ENCODE measurements around the gene OGFOD1. TPM values are rescaled to one million over a fixed set of nuclear protein-coding genes. Genes with fewer than 3 reads are reported as not detected.

Gene OGFOD1
- total and polyA plus RNA-seq, 2 donors (not counting 3 experiments of a cell fraction or from before 2014, with no cell fraction given), result 26.6 to 54.8 TPM

DNA sequence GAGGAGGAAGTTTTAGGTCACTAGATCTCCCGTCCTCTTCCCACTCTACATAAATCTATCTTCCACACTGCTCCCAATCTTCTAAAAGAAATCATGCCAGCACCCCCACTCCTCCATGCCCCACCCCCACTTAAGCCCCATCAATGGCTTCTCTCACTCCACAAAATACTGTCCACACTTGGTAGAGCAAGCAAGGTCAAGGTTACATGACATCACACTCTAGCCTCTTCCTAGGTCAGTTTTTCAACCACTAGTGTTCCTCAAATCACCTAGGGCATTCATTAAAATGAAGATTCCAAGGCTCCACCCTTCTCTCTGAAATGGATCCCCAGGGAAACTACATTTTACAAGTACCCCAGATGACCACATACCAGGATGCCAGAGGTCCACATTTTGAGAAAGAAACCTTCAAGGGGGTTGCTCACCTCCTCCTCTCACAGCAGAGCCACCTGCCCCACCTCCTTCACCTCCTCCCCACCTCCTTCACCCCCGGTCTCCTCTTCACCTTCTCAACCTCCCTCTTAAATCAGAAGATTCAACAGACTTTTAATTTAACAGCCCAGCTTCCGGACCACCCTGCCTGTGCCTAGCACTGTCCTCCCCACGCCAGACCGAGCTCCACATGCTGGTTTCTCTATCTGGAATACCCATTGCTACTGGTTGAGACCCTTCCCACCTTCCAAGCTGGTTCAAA lies 29.2 kb upstream of the OGFOD1 start:
- TF ChIP-seq MYC (IDR thresholded peaks at IDR 0.05; ENCODE audit: low read depth, low read length) (no peak), EZH2 (IDR thresholded peaks at IDR 0.05; ENCODE audit: borderline replicate concordance, low read depth, low read length, severe bottlenecking) (no peak), MAX (IDR thresholded peaks at IDR 0.05; ENCODE audit: insufficient read depth, insufficient read length) (no peak), FOS (IDR thresholded peaks at IDR 0.05; ENCODE audit: borderline replicate concordance, insufficient read depth, low read length) (no peak), POLR2A (IDR thresholded peaks at IDR 0.05; ENCODE audit: low read depth, low read length) (no peak), CTCF (IDR thresholded peaks at IDR 0.05; ENCODE audit: extremely low read depth in 1 of 2, insufficient read depth in 1 of 2, low read depth in 1 of 2, low read length in 2 of 2) (no peak), JUN (IDR thresholded peaks at IDR 0.05; ENCODE audit: borderline replicate concordance, insufficient read depth, insufficient read length, low read depth) (no peak), GATA2 (IDR thresholded peaks at IDR 0.05; ENCODE audit: insufficient read depth, insufficient read length, low read depth, low read length) (no peak), POLR2AphosphoS5 (IDR thresholded peaks at IDR 0.05; ENCODE audit: insufficient read depth, low read depth, low read length) (no peak)
- no peaks in the 10 kb centered on the region for H3K27me3 ChIP-seq (ENCODE audit: control insufficient read depth in 2 of 2, insufficient read depth in 2 of 2, low read length in 2 of 2)
- H3K79me2 ChIP-seq (ENCODE audit: control insufficient read depth, insufficient read depth, low read length), result peaks cover 71% of the 10 kb centered on the region
- H3K9me3 ChIP-seq (replicated peaks; ENCODE audit: control insufficient read depth, insufficient read depth, low read length), result no peaks in the 10 kb centered on the region
- BruUV-seq (replicated peaks), result no TSS peak
- ChIA-PET POLR2A (no interaction called here), CTCF (no interaction called here)
- FAIRE-seq, result no peak
- no peak overlapping the region for H3K27ac ChIP-seq (ENCODE audit: insufficient read depth, low read depth, low read length)
- no peak overlapping the region for H3K4me3 ChIP-seq (replicated peaks in 1 of 3; ENCODE audit: insufficient read depth in 1 of 3, low read depth in 1 of 3, low read length in 3 of 3)
- H3K9ac ChIP-seq (replicated peaks; ENCODE audit: extremely low read depth, insufficient read depth, low read length), result no peak overlapping the region
- DNase-seq (ENCODE audit: low read depth, low spot score), result no peak
- peaks cover 13% of the 10 kb centered on the region for H3K4me1 ChIP-seq (ENCODE audit: control insufficient read depth, extremely low read depth, insufficient read depth, low read length)
- dilution Hi-C loops (cut with MboI; ENCODE audit: extremely low pct_ligation_motif_present, low sequenced_read_pairs), result no loop called here
- intact Hi-C loops (cut with micrococcal nuclease), result no loop called here
- H2AFZ ChIP-seq (ENCODE audit: low read depth, low read length), result no peak overlapping the region
- no peaks in the 10 kb centered on the region for H3K9me1 ChIP-seq (replicated peaks; ENCODE audit: control insufficient read depth, extremely low read depth, insufficient read depth, low read length)
- no peaks in the 10 kb centered on the region for H3K36me3 ChIP-seq (ENCODE audit: control insufficient read depth in 2 of 2, extremely low read depth in 1 of 2, insufficient read depth in 2 of 2, low read length in 2 of 2)
- H3K4me2 ChIP-seq (ENCODE audit: insufficient read depth, low read length), result no peak overlapping the region
- peaks cover 2% of the 10 kb centered on the region for H4K20me1 ChIP-seq (replicated peaks; ENCODE audit: control insufficient read depth, extremely low read depth, insufficient read depth, low read length)

Data from endothelial cell of umbilical vein (primary cell).